Peyer's patch (tissue), 4 donors: ENCODE data around the gene COQ2.

Experiments
- POLR2A ChIP-seq, 2 donors: fragments of 450-650 bp; IDR thresholded peaks; one replicate each; pipeline ENCODE4 v1.5.1; 2017; ENCODE audit warnings: antibody characterized with exemption in 2 of 2, mild to moderate bottlenecking in 2 of 2, moderate library complexity in 2 of 2
- TF ChIP-seq, protein P1 (sequence below), 6 experiments: fragments of 450-650 bp in 4 of 6; fragments of 200-600 bp in 2 of 6; sonication (generic) in 1 of 6; IDR thresholded peaks; one replicate each; pipeline ENCODE4 v1.5.1; 2017 to 2019; ENCODE audit warnings: antibody characterized with exemption in 6 of 6, mild to moderate bottlenecking in 3 of 6, moderate library complexity in 1 of 6

- TF ChIP-seq, protein P1, sequence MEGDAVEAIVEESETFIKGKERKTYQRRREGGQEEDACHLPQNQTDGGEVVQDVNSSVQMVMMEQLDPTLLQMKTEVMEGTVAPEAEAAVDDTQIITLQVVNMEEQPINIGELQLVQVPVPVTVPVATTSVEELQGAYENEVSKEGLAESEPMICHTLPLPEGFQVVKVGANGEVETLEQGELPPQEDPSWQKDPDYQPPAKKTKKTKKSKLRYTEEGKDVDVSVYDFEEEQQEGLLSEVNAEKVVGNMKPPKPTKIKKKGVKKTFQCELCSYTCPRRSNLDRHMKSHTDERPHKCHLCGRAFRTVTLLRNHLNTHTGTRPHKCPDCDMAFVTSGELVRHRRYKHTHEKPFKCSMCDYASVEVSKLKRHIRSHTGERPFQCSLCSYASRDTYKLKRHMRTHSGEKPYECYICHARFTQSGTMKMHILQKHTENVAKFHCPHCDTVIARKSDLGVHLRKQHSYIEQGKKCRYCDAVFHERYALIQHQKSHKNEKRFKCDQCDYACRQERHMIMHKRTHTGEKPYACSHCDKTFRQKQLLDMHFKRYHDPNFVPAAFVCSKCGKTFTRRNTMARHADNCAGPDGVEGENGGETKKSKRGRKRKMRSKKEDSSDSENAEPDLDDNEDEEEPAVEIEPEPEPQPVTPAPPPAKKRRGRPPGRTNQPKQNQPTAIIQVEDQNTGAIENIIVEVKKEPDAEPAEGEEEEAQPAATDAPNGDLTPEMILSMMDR (IDR thresholded peaks at IDR 0.05): no peak
- no peak for TF ChIP-seq POLR2A (IDR thresholded peaks at IDR 0.05)
These were observed 36.1 kb downstream of the COQ2 start for GRCh38 chr4:83248486-83248885.
